ENCODE results near the gene PTH1R.

GRCh38 chr3:46848271-46849044 lies 29.1 kb upstream of the PTH1R start:
- TF ChIP-seq CTCF (IDR thresholded peaks at IDR 0.05; ENCODE audit: borderline replicate concordance, extremely low read depth, low read length, poor library complexity, severe bottlenecking) = peak; percentile 66
- TF ChIP-seq EZH2 (IDR thresholded peaks at IDR 0.05; ENCODE audit: borderline replicate concordance, low read depth, low read length, severe bottlenecking) = no peak
